OCI-LY3 (cell line): ENCODE data around the gene SNUPN.

ENCODE experiments used
- CTCF ChIP-seq: fragments of 200-600, 300-600 bp; sonication (generic); IDR thresholded peaks from 2 replicates; pipeline ENCODE4 v1.5.1; 2014; ENCODE audit warnings: antibody characterized with exemption, low read length, low read depth
- EZH2phosphoT487 ChIP-seq: fragments of 200-600 bp; shearing (Covaris generic); IDR thresholded peaks from 2 replicates; pipeline ENCODE4 v1.6.1; 2018; ENCODE audit warnings: antibody characterized with exemption, mixed run types, low read depth

GRCh38 chr15:75639709-75640482, 14.4 kb upstream of the SNUPN start, which contains the start of gene IMP3:
- TF ChIP-seq CTCF (no peak), EZH2phosphoT487 (no peak)
